ENCODE results near the gene TP53I11.

TP53I11 gene

DNA sequence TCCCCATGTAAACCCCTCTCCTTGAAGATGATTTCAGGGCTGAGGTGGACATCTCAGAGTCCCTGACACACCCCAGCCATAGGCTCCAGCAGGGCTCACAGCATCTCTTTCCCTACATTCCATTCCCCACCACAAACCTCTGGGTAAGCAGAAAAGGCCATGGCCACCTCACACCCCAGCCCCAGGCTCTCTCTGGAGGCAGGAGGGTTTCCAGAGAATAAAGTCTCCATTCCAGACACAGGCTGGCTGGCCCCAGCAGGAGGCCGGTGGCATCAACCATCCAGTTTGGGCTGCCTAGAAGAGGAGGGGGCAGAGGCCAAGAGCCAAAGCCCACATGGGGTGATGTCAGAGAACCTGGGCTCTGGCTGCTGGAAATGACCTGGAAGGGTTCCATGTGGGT lies 61.4 kb downstream of the TP53I11 start:
- DNase-seq: no peak
- Histone ChIP-seq H3K9me3 (ENCODE audit: severe bottlenecking) (no peaks in the 10 kb centered on the region), H3K27me3 (ENCODE audit: insufficient read depth, low read depth, severe bottlenecking) (no peaks in the 10 kb centered on the region), H3K4me3 (ENCODE audit: low read depth, low read length) (no peak overlapping the region), H3K36me3 (no peaks in the 10 kb centered on the region), H3K27ac (no peak overlapping the region)
- TF ChIP-seq, protein P1, sequence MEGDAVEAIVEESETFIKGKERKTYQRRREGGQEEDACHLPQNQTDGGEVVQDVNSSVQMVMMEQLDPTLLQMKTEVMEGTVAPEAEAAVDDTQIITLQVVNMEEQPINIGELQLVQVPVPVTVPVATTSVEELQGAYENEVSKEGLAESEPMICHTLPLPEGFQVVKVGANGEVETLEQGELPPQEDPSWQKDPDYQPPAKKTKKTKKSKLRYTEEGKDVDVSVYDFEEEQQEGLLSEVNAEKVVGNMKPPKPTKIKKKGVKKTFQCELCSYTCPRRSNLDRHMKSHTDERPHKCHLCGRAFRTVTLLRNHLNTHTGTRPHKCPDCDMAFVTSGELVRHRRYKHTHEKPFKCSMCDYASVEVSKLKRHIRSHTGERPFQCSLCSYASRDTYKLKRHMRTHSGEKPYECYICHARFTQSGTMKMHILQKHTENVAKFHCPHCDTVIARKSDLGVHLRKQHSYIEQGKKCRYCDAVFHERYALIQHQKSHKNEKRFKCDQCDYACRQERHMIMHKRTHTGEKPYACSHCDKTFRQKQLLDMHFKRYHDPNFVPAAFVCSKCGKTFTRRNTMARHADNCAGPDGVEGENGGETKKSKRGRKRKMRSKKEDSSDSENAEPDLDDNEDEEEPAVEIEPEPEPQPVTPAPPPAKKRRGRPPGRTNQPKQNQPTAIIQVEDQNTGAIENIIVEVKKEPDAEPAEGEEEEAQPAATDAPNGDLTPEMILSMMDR (IDR thresholded peaks at IDR 0.05; ENCODE audit: low read depth, low read length): no peak

DNA sequence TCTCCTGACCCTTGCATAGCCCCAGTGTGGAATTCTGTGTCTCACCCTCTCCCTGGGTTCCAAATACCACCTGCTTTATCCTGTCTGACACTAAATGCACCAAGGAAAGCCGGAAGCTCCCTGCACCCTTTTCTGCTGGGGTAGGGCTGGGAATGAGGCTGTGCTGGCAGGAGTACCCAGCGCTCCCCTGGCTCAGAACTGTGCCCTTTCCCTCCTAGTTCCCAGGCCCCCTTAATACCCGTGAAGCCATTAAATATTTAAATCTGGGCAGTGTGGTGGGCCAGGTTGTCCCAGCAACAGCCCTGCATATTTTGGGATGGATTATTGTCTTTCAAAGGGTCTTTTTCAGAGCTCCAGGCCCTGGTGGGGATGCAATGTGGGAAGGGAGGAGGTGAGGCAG lies 63.0 kb downstream of the TP53I11 start:
- Histone ChIP-seq H3K4me3 (ENCODE audit: low read depth, low read length) (no peak overlapping the region), H3K9me3 (ENCODE audit: severe bottlenecking) (no peaks in the 10 kb centered on the region), H3K36me3 (no peaks in the 10 kb centered on the region), H3K27me3 (ENCODE audit: insufficient read depth, low read depth, severe bottlenecking) (no peaks in the 10 kb centered on the region), H3K27ac (no peak overlapping the region)
- DNase-seq: no peak
- TF ChIP-seq, protein P1 (IDR thresholded peaks at IDR 0.05; ENCODE audit: low read depth, low read length): no peak

GRCh38 chr11:44886790-44887140 lies 63.9 kb downstream of the TP53I11 start:
- Histone ChIP-seq H3K27ac (no peak overlapping the region), H3K36me3 (no peaks in the 10 kb centered on the region), H3K4me3 (ENCODE audit: low read depth, low read length) (no peak overlapping the region), H3K27me3 (ENCODE audit: insufficient read depth, low read depth, severe bottlenecking) (no peaks in the 10 kb centered on the region), H3K9me3 (ENCODE audit: severe bottlenecking) (no peaks in the 10 kb centered on the region)
- DNase-seq: no peak
- TF ChIP-seq, protein P1 (IDR thresholded peaks at IDR 0.05; ENCODE audit: low read depth, low read length): no peak

GRCh38 chr11:44885919-44886789 lies 64.5 kb downstream of the TP53I11 start:
- H3K27me3 ChIP-seq (ENCODE audit: insufficient read depth, low read depth, severe bottlenecking): no peaks in the 10 kb centered on the region
- H3K27ac ChIP-seq: no peak overlapping the region
- no peaks in the 10 kb centered on the region for H3K36me3 ChIP-seq
- TF ChIP-seq, protein P1 (IDR thresholded peaks at IDR 0.05; ENCODE audit: low read depth, low read length): no peak
- no peaks in the 10 kb centered on the region for H3K9me3 ChIP-seq (ENCODE audit: severe bottlenecking)
- H3K4me3 ChIP-seq (ENCODE audit: low read depth, low read length): no peak overlapping the region
- no peak for DNase-seq

GRCh38 chr11:44885065-44885810 lies 65.4 kb downstream of the TP53I11 start:
- Histone ChIP-seq H3K9me3 (ENCODE audit: severe bottlenecking) (no peaks in the 10 kb centered on the region), H3K4me3 (ENCODE audit: low read depth, low read length) (no peak overlapping the region), H3K27me3 (ENCODE audit: insufficient read depth, low read depth, severe bottlenecking) (no peaks in the 10 kb centered on the region), H3K36me3 (no peaks in the 10 kb centered on the region), H3K27ac (no peak overlapping the region)
- no peak for DNase-seq
- TF ChIP-seq, protein P1 (IDR thresholded peaks at IDR 0.05; ENCODE audit: low read depth, low read length): no peak

Measured in WERI-Rb-1 (cell line).